Trophoblast cell (in vitro differentiated cells and primary cell): ENCODE measurements around the gene EIF4E.
"Not testable (repeated sequence)": the region's sequence is repeated elsewhere in the genome, so short reads cannot be mapped to it uniquely, and the experiment has no call there.

ENCODE experiments used
- DNase-seq, 2 donors: peaks; one replicate each; pipeline ENCODE4 v3.0.0-alpha.2; 2016
- H2AFZ ChIP-seq: 2 replicates; pipeline ENCODE4 v1.6.1; 2013; ENCODE audit warnings: low read length, moderate library complexity, mild to moderate bottlenecking; ENCODE audit not compliant: insufficient read depth, poor library complexity
- H2AK5ac ChIP-seq: 2 replicates; pipeline ENCODE4 v1.6.1; 2013; ENCODE audit warnings: mild to moderate bottlenecking, low read length
- H2BK120ac ChIP-seq: 2 replicates; pipeline ENCODE4 v1.6.1; 2013; ENCODE audit warnings: low read length, mild to moderate bottlenecking, moderate library complexity; ENCODE audit not compliant: insufficient read depth, poor library complexity
- H2BK12ac ChIP-seq: 2 replicates; pipeline ENCODE4 v1.6.1; 2013; ENCODE audit warnings: mild to moderate bottlenecking, low read length, moderate library complexity
- H2BK5ac ChIP-seq: 2 replicates; pipeline ENCODE4 v1.6.1; 2013; ENCODE audit warnings: low read length, low read depth, moderate library complexity, mild to moderate bottlenecking; ENCODE audit not compliant: poor library complexity
- H3K14ac ChIP-seq: 2 replicates; pipeline ENCODE4 v1.6.1; 2013; ENCODE audit warnings: mild to moderate bottlenecking, low read length
- H3K18ac ChIP-seq: 2 replicates; pipeline ENCODE4 v1.6.1; 2013; ENCODE audit warnings: mild to moderate bottlenecking, low read length
- H3K23ac ChIP-seq: 2 replicates; pipeline ENCODE4 v1.6.1; 2013; ENCODE audit warnings: low read length
- H3K27ac ChIP-seq: 2 replicates; pipeline ENCODE4 v1.5.1; 2013; ENCODE audit warnings: low read depth, mild to moderate bottlenecking, inconsistent platforms, low read length, moderate library complexity
- H3K27me3 ChIP-seq: 2 replicates; pipeline ENCODE4 v1.6.1; 2013; ENCODE audit warnings: inconsistent platforms, mild to moderate bottlenecking, low read length, moderate library complexity; ENCODE audit not compliant: insufficient read depth
- H3K36me3 ChIP-seq, 2 experiments: 1 replicate in 1 of 2; 2 replicates in 1 of 2; pipeline ENCODE4 v1.6.1; 2013; ENCODE audit warnings: low read length in 2 of 2, mild to moderate bottlenecking in 2 of 2, moderate library complexity in 1 of 2; ENCODE audit not compliant: insufficient read depth in 2 of 2, control insufficient read depth in 1 of 2
- H3K4ac ChIP-seq: 2 replicates; pipeline ENCODE4 v1.6.1; 2013; ENCODE audit warnings: low read depth, mild to moderate bottlenecking, low read length, moderate library complexity
- H3K4me1 ChIP-seq, 2 experiments: 1 replicate in 1 of 2; 2 replicates in 1 of 2; pipeline ENCODE4 v1.6.1; 2013; ENCODE audit warnings: low read length in 2 of 2, mild to moderate bottlenecking in 2 of 2, moderate library complexity in 1 of 2; ENCODE audit not compliant: insufficient read depth in 2 of 2, control insufficient read depth in 1 of 2
- H3K4me2 ChIP-seq: 2 replicates; pipeline ENCODE4 v1.6.1; 2013; ENCODE audit warnings: inconsistent platforms, mild to moderate bottlenecking, low read length, moderate library complexity
- H3K4me3 ChIP-seq: 2 replicates; pipeline ENCODE4 v1.5.1; 2013; ENCODE audit warnings: mild to moderate bottlenecking, low read depth, low read length, inconsistent platforms
- H3K79me1 ChIP-seq: one replicate; pipeline ENCODE4 v1.6.1; 2013; ENCODE audit warnings: low read length
- H3K79me2 ChIP-seq: 2 replicates; pipeline ENCODE4 v1.6.1; 2013; ENCODE audit warnings: low read length, mild to moderate bottlenecking; ENCODE audit not compliant: control insufficient read depth, insufficient read depth, poor library complexity
- H3K9ac ChIP-seq: 2 replicates; pipeline ENCODE4 v1.6.1; 2013; ENCODE audit warnings: mild to moderate bottlenecking, low read length
- H3K9me3 ChIP-seq: 2 replicates; pipeline ENCODE4 v1.6.1; 2013; ENCODE audit warnings: low read depth, mild to moderate bottlenecking, control low read depth, inconsistent platforms, low read length; ENCODE audit not compliant: insufficient read depth
- H4K12ac ChIP-seq: 2 replicates; pipeline ENCODE4 v1.6.1; 2013; ENCODE audit warnings: low read depth, mild to moderate bottlenecking, low read length, moderate library complexity
- H4K8ac ChIP-seq: 2 replicates; pipeline ENCODE4 v1.6.1; 2013; ENCODE audit warnings: low read depth, mild to moderate bottlenecking, low read length, moderate library complexity
- H4K91ac ChIP-seq: one replicate; pipeline ENCODE4 v1.6.1; 2013; ENCODE audit warnings: low read depth, mild to moderate bottlenecking, low read length, moderate library complexity
- WGBS: extraction: QIAGEN DNeasy Blood & Tissue Kit; methylation state at CpG from one replicate; pipeline ENCODE4 v1.1.7; 2013; ENCODE audit warnings: missing lambda C conversion rate; ENCODE audit not compliant: insufficient read length, insufficient coverage; ENCODE audit errors: extremely low coverage; 5-methylcytosine and 5-hydroxymethylcytosine counted together

EIF4E gene

DNA sequence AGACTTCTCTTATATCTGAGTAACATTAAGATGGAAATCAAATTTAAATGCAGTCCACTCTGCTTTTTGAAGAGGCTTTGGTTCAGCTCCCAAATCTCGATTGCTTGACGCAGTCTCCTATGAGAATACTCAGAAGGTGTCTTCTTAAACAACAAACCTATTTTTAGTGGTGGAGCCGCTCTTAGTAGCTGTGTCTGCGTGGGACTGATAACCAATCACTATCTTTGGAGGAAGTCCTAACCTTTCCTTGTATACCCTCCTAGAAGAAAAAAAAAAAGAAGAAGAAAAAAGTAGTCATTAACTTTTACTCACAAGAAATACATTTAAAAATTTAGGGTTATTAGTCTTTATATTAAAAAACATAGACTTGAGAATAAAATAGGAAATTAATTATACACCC, 48.0 kb downstream of the EIF4E start:
- H3K27ac ChIP-seq, H3K79me1 ChIP-seq, H3K27me3 ChIP-seq, H3K14ac ChIP-seq, H3K4me3 ChIP-seq, H2BK5ac ChIP-seq, H3K23ac ChIP-seq, H2BK120ac ChIP-seq, H4K12ac ChIP-seq, H3K9ac ChIP-seq, H2BK12ac ChIP-seq, H4K91ac ChIP-seq, H3K9me3 ChIP-seq, H2AFZ ChIP-seq, H3K79me2 ChIP-seq, H3K4me1 ChIP-seq, H2AK5ac ChIP-seq, H4K8ac ChIP-seq, DNase-seq, H3K18ac ChIP-seq, H3K4me2 ChIP-seq, H3K4ac ChIP-seq: not testable (repeated sequence)
- WGBS = no CpG with 5 or more reads among the region's 4 CpGs
- H3K36me3 ChIP-seq = peaks cover 10 to 11% of the 10 kb centered on the region in 2 experiments

DNA sequence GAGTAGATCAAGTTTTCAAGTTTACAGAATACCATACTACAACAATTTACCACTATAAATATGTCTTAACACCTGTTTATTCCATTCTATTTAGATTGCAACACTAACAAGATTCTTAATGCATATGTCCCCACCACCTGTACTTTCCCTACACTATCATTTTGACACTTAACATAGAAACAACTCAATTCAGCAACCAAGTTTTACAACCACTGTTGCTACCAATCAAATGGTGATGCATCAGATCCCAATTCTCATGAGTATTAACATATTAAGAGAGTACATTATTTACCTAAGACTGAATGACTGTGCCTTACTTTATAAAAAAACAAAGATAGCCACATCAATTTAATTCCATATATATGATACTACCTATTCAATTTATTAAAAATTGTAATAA, 49.4 kb downstream of the EIF4E start:
- H2BK5ac ChIP-seq = no peak overlapping the region

DNA sequence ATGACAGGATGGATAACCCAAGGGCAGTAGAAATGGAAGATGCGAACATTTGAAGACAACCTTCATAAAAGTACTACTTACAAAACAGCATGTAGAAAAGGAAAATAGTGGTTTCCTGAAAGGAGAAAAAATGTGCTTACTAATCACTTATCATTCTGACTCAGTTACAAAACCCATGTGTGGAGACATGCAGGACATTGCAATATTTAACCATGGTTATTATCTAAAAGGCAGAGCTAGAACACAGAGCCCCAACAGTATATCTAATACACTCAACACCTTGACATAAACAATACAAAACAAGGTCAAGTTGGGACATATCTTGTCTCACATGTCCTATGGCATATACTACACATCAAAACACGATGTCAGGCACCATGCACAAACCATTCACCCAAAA, 55.9 kb downstream of the EIF4E start:
- Histone ChIP-seq H2BK5ac (no peak overlapping the region), H3K9me3 (no peaks in the 10 kb centered on the region), H4K12ac (no peak overlapping the region), H3K18ac (no peak overlapping the region), H3K4ac (no peak overlapping the region), H3K79me1 (no peaks in the 10 kb centered on the region), H2BK12ac (no peak overlapping the region), H3K27ac (no peak overlapping the region), H3K36me3 (peaks cover 0 to 2% of the 10 kb centered on the region in 2 experiments), H3K4me1 (no peaks in the 10 kb centered on the region), H2AFZ (no peak overlapping the region), H3K23ac (no peak overlapping the region), H2AK5ac (no peak overlapping the region), H2BK120ac (no peak overlapping the region), H3K4me2 (no peak overlapping the region), H3K9ac (no peak overlapping the region), H3K14ac (no peak overlapping the region), H4K91ac (no peak overlapping the region), H3K27me3 (no peaks in the 10 kb centered on the region), H3K79me2 (no peaks in the 10 kb centered on the region), H4K8ac (no peak overlapping the region), H3K4me3 (no peak overlapping the region)
- no CpG with 5 or more reads among the region's 2 CpGs for WGBS
- DNase-seq = peak in 1 of 2 donors; percentile 36

More for the DNA sequence above, 49.4 kb downstream of the EIF4E start:
- Histone ChIP-seq H4K91ac (no peak overlapping the region), H2AK5ac (no peak overlapping the region), H3K14ac (no peak overlapping the region), H3K36me3 (peaks cover 6 to 8% of the 10 kb centered on the region in 2 experiments), H3K4me1 (no peaks in the 10 kb centered on the region), H3K4ac (no peak overlapping the region), H3K79me1 (no peaks in the 10 kb centered on the region), H3K79me2 (no peaks in the 10 kb centered on the region), H2BK12ac (no peak overlapping the region), H4K12ac (no peak overlapping the region), H3K9ac (no peak overlapping the region), H4K8ac (no peak overlapping the region), H3K23ac (no peak overlapping the region), H3K4me2 (no peak overlapping the region), H2AFZ (no peak overlapping the region), H3K18ac (no peak overlapping the region), H3K27me3 (no peaks in the 10 kb centered on the region), H2BK120ac (no peak overlapping the region), H3K4me3 (no peak overlapping the region), H3K9me3 (no peaks in the 10 kb centered on the region), H3K27ac (no peak overlapping the region)
- no peak for DNase-seq

DNA sequence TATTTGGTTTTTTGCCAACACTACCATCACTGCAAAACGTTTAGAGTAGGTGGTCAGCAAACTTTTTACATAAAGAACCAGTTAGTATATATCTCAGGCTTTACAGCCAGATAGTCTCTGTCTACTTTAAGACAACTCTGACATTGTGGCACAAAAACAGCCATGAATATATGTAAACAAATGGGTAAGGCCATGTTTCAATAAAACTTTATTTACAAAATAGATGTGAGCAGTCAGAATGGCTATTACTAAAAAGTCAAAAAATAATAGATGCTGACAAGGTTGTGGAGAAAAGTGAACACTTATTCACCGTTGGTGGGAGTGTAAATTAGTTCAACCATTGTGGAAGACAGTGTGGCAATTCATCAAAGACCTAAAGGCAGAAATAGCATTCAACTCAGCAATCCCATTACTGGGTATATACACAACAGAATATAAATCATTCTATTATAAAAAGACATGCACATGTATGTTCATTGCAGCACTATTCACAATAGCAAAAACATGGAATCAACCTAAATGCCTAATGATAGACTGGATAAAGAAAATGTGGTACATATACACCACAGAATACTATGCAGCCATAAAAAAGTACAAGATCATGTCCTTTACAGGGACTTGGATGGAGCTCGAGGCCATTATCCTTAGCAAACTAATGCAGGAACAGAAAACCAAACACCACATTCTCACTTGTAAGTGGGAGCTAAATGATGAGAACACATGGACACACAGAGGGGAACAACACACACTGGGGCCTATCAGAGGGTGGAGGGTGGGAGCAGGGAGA, 56.6 kb downstream of the EIF4E start:
- not testable (repeated sequence) for H3K9ac ChIP-seq, H2AFZ ChIP-seq, H4K91ac ChIP-seq, H2AK5ac ChIP-seq, H3K36me3 ChIP-seq, H2BK120ac ChIP-seq, H3K4ac ChIP-seq, H3K14ac ChIP-seq, H3K9me3 ChIP-seq, H2BK5ac ChIP-seq, H3K4me2 ChIP-seq, DNase-seq, H2BK12ac ChIP-seq, H4K12ac ChIP-seq, H4K8ac ChIP-seq, H3K4me1 ChIP-seq, H3K79me2 ChIP-seq, H3K23ac ChIP-seq, H3K4me3 ChIP-seq, H3K27me3 ChIP-seq, H3K79me1 ChIP-seq, H3K18ac ChIP-seq, H3K27ac ChIP-seq
- WGBS = no CpG with 5 or more reads among the region's 3 CpGs
